Measurements from ENCODE around the gene LRRC4C. TPM values are rescaled to one million over a fixed set of nuclear protein-coding genes. Genes with fewer than 3 reads are reported as not detected.
"Not testable (repeated sequence)": the region's sequence is repeated elsewhere in the genome, so short reads cannot be mapped to it uniquely, and the experiment has no call there.

LRRC4C gene
- total RNA-seq, 1 experiment from 2014 or later: not detected

DNA sequence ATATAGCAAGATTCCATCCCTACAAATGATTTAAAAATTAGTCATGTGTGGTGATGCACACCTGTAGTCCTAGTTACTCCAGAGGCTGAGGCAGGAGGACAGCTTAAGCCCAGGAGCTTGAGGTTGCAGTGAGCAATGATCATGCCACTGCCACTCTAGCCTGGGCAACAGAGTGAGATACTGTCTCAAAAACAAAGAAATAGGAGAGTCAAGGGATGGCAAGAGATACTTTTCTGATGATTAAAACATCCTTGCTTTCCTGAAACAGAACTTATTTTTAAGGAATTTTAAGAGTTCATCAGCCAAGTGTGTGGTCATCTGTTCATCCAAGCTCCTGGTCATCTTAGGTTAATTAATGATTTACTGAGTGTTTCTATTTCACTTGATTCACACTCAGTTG lies 1252.0 kb downstream of the LRRC4C start:
- no peaks in the 10 kb centered on the region for H3K4me1 Mint-ChIP-seq (ENCODE audit: low read depth, unreplicated experiment)
- TF ChIP-seq, protein P1, sequence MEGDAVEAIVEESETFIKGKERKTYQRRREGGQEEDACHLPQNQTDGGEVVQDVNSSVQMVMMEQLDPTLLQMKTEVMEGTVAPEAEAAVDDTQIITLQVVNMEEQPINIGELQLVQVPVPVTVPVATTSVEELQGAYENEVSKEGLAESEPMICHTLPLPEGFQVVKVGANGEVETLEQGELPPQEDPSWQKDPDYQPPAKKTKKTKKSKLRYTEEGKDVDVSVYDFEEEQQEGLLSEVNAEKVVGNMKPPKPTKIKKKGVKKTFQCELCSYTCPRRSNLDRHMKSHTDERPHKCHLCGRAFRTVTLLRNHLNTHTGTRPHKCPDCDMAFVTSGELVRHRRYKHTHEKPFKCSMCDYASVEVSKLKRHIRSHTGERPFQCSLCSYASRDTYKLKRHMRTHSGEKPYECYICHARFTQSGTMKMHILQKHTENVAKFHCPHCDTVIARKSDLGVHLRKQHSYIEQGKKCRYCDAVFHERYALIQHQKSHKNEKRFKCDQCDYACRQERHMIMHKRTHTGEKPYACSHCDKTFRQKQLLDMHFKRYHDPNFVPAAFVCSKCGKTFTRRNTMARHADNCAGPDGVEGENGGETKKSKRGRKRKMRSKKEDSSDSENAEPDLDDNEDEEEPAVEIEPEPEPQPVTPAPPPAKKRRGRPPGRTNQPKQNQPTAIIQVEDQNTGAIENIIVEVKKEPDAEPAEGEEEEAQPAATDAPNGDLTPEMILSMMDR (IDR thresholded peaks at IDR 0.05; ENCODE audit: unreplicated experiment): no peak
- peaks cover 5% of the 10 kb centered on the region for H3K9me3 Mint-ChIP-seq (ENCODE audit: low read depth, unreplicated experiment)
- no peaks in the 10 kb centered on the region for H3K36me3 Mint-ChIP-seq (ENCODE audit: insufficient read depth, unreplicated experiment)
- H3K27ac Mint-ChIP-seq (ENCODE audit: unreplicated experiment): no peak overlapping the region
- intact Hi-C loops (cut with micrococcal nuclease; ENCODE audit: unreplicated experiment): no loop called here
- BruUV-seq (replicated peaks): no TSS peak
- H3K4me3 Mint-ChIP-seq (ENCODE audit: low read depth, unreplicated experiment): no peak overlapping the region
- no peaks in the 10 kb centered on the region for H3K27me3 Mint-ChIP-seq (ENCODE audit: unreplicated experiment)
- CTCF ChIA-PET: no interaction called here
- DNase-seq: no peak

DNA sequence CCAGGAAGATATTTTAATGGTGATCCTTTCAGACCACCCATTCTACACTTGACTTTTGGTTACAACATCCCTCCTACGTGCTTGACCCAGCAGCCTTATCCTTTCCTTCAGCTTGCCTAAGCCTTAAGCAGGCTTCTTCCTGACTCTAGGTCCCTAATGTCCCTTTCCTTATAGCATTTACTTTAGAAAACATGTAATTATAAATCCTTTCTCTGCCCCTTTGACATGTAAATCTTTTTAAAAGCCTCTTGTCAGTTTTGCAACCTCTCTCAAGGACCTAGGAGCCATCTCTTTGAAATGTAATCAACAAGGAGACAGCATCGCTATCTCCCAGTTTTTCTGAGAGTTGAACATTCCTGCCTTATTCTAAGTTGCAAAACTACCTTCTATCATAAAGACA lies 1255.2 kb downstream of the LRRC4C start:
- no peaks in the 10 kb centered on the region for H3K4me1 Mint-ChIP-seq (ENCODE audit: low read depth, unreplicated experiment)

DNA sequence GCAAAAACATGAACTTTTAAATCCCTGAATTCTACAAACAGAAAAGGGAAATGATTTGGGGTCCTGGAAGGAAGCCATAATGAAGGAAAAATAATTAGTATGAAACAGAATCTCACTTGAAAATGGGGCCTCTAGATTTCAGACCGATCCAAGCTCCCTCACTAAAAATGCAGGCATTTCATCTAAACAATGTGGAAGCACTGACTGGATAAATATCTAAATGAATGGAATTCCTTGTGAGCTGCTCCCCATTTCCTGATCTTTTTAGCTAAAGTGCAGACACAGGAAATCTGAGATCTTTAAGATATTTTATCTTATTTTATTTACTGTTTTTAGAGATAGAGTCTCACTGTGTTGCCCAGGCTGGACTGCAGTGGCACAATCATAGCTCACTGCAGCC lies 1255.8 kb downstream of the LRRC4C start:
- H3K27ac Mint-ChIP-seq (ENCODE audit: unreplicated experiment): no peak overlapping the region
- BruUV-seq (replicated peaks): no TSS peak
- no peak overlapping the region for H3K4me3 Mint-ChIP-seq (ENCODE audit: low read depth, unreplicated experiment)
- DNase-seq: no peak
- TF ChIP-seq, protein P1 (IDR thresholded peaks at IDR 0.05; ENCODE audit: unreplicated experiment): no peak
- H3K36me3 Mint-ChIP-seq (ENCODE audit: insufficient read depth, unreplicated experiment): no peaks in the 10 kb centered on the region
- CTCF ChIA-PET: no interaction called here
- intact Hi-C loops (cut with micrococcal nuclease; ENCODE audit: unreplicated experiment): no loop called here
- no peaks in the 10 kb centered on the region for H3K27me3 Mint-ChIP-seq (ENCODE audit: unreplicated experiment)
- no peaks in the 10 kb centered on the region for H3K4me1 Mint-ChIP-seq (ENCODE audit: low read depth, unreplicated experiment)
- peaks cover 5% of the 10 kb centered on the region for H3K9me3 Mint-ChIP-seq (ENCODE audit: low read depth, unreplicated experiment)

More for the DNA sequence above, 1255.2 kb downstream of the LRRC4C start:
- H3K36me3 Mint-ChIP-seq (ENCODE audit: insufficient read depth, unreplicated experiment): no peaks in the 10 kb centered on the region
- H3K27me3 Mint-ChIP-seq (ENCODE audit: unreplicated experiment): no peaks in the 10 kb centered on the region
- no peak overlapping the region for H3K4me3 Mint-ChIP-seq (ENCODE audit: low read depth, unreplicated experiment)
- peaks cover 5% of the 10 kb centered on the region for H3K9me3 Mint-ChIP-seq (ENCODE audit: low read depth, unreplicated experiment)
- TF ChIP-seq, protein P1 (IDR thresholded peaks at IDR 0.05; ENCODE audit: unreplicated experiment): no peak
- DNase-seq: no peak
- CTCF ChIA-PET: no interaction called here
- intact Hi-C loops (cut with micrococcal nuclease; ENCODE audit: unreplicated experiment): no loop called here
- BruUV-seq (replicated peaks): no TSS peak
- no peak overlapping the region for H3K27ac Mint-ChIP-seq (ENCODE audit: unreplicated experiment)

DNA sequence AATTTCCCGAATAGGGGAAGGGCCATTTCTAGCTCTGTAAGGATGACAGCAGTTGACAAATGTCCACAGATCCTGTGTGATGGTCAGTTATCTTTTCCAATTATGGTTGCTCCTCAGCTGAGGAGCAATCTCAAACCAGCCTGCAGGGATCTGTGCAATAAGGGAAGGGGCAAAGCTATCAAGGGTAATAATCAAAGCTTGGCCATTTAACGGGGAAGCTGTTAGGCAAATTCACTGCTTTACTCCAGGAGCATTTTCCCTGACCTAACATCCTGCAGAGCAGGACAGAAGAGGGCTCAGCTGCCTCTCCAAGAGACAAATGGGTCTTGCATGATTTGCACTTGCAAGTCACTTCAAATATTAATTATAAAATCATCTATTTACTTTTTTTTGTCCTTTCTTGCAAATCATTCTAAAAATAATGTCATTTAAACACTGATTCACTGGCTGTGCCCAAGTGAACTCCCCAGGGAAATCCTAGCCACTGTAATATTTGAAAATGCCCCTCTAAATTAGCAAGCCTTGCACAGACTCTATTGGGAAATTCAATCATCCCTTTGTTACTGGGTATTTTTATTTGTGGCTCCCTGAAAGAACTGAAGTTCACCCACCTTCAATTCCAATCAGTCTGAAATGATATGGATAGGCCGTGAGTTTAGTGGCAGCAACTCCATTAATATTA lies 1256.7 kb downstream of the LRRC4C start:
- Mint-ChIP-seq H3K4me3 (ENCODE audit: low read depth, unreplicated experiment) (no peak overlapping the region), H3K36me3 (ENCODE audit: insufficient read depth, unreplicated experiment) (no peaks in the 10 kb centered on the region), H3K27me3 (ENCODE audit: unreplicated experiment) (no peaks in the 10 kb centered on the region), H3K27ac (ENCODE audit: unreplicated experiment) (no peak overlapping the region), H3K4me1 (ENCODE audit: low read depth, unreplicated experiment) (no peaks in the 10 kb centered on the region), H3K9me3 (ENCODE audit: low read depth, unreplicated experiment) (peaks cover 5% of the 10 kb centered on the region)
- BruUV-seq (replicated peaks): no TSS peak
- intact Hi-C loops (cut with micrococcal nuclease; ENCODE audit: unreplicated experiment): no loop called here
- DNase-seq: no peak
- TF ChIP-seq, protein P1 (IDR thresholded peaks at IDR 0.05; ENCODE audit: unreplicated experiment): no peak
- CTCF ChIA-PET: no interaction called here

DNA sequence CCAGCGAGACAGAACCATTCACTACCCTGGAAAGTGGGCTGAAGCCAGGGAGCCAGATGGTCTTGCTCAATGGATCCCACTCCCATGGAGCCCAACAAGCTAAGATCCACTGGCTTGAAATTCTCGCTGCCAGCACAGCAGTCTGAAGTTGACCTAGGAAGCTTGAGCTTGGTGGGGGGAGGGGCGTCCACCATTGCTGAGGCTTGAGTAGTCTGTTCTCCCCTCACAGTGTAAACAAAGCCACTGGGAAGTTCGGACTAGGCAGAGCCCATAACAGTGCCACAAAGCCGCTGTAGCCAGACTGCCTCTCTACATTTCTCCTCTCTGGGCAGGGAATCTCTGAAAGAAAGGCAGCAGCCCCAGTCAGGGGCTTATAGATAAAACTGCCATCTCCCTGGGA lies 1266.9 kb downstream of the LRRC4C start:
- DNase-seq; H3K27ac Mint-ChIP-seq (ENCODE audit: unreplicated experiment); intact Hi-C loops (cut with micrococcal nuclease; ENCODE audit: unreplicated experiment); H3K4me3 Mint-ChIP-seq (ENCODE audit: low read depth, unreplicated experiment); H3K27me3 Mint-ChIP-seq (ENCODE audit: unreplicated experiment); BruUV-seq (replicated peaks); H3K36me3 Mint-ChIP-seq (ENCODE audit: insufficient read depth, unreplicated experiment); CTCF ChIA-PET; H3K9me3 Mint-ChIP-seq (ENCODE audit: low read depth, unreplicated experiment); H3K4me1 Mint-ChIP-seq (ENCODE audit: low read depth, unreplicated experiment): not testable (repeated sequence)
